OCI-LY1 (cell line): ENCODE data around the gene HYAL3.

ENCODE experiments used
- H2AFZ ChIP-seq: fragments of 200-600 bp; sonication (generic), shearing (Covaris generic); 2 replicates; pipeline ENCODE4 v1.6.0; 2014; ENCODE audit warnings: antibody characterized with exemption, mild to moderate bottlenecking, low read length
- H3F3A ChIP-seq: fragments of 200-600 bp; sonication (generic), shearing (Covaris generic); 2 replicates; pipeline ENCODE4 v1.6.0; 2014; ENCODE audit warnings: mild to moderate bottlenecking, antibody characterized with exemption, low read length, moderate library complexity; ENCODE audit not compliant: insufficient read depth
- H3K27ac ChIP-seq: fragments of 200-600 bp; sonication (generic); 2 replicates; pipeline ENCODE4 v1.5.1; 2014; ENCODE audit warnings: low read length, mixed run types, mild to moderate bottlenecking, low read depth; ENCODE audit not compliant: poor library complexity, severe bottlenecking
- H3K27me3 ChIP-seq: fragments of 200-600 bp; sonication (generic); 2 replicates; pipeline ENCODE4 v1.6.0; 2014; ENCODE audit warnings: antibody characterized with exemption, mild to moderate bottlenecking, low read length, moderate library complexity; ENCODE audit not compliant: insufficient read depth
- H3K36me3 ChIP-seq: fragments of 200-600 bp; sonication (generic); 2 replicates; pipeline ENCODE4 v1.6.1; 2014; ENCODE audit warnings: mild to moderate bottlenecking, antibody characterized with exemption, low read length, moderate library complexity, mixed read lengths; ENCODE audit not compliant: insufficient read depth
- H3K4me1 ChIP-seq: fragments of 200-600 bp; sonication (generic); 2 replicates; pipeline ENCODE4 v1.5.1; 2014; ENCODE audit warnings: mild to moderate bottlenecking, low read length, moderate library complexity; ENCODE audit not compliant: insufficient read depth, severe bottlenecking
- H3K4me2 ChIP-seq: fragments of 200-600 bp; sonication (generic), shearing (Covaris generic); 2 replicates; pipeline ENCODE4 v1.6.1; 2014; ENCODE audit warnings: low read length
- H3K4me3 ChIP-seq: fragments of 200-600 bp; sonication (generic); 2 replicates; pipeline ENCODE4 v1.5.1; 2014; ENCODE audit warnings: low read length, low read depth, mild to moderate bottlenecking, mixed read lengths; ENCODE audit not compliant: poor library complexity, severe bottlenecking
- H3K79me2 ChIP-seq: fragments of 200-600 bp; shearing (Covaris generic); 2 replicates; pipeline ENCODE4 v1.6.1; 2016; ENCODE audit warnings: mixed run types, low read length, mixed read lengths; ENCODE audit not compliant: insufficient read depth
- H3K9ac ChIP-seq: fragments of 200-600 bp; sonication (generic), shearing (Covaris generic); 2 replicates; pipeline ENCODE4 v1.6.1; 2014; ENCODE audit warnings: mild to moderate bottlenecking, low read length, mixed read lengths
- H3K9me2 ChIP-seq: fragments of 200-600 bp; sonication (generic), shearing (Covaris generic); 2 replicates; pipeline ENCODE4 v1.6.1; 2014; ENCODE audit warnings: low read depth, mild to moderate bottlenecking, low read length, mixed read lengths
- H3K9me3 ChIP-seq: fragments of 200-600 bp; shearing (Covaris generic); 2 replicates; pipeline ENCODE4 v1.6.1; 2014; ENCODE audit warnings: low read length, mixed read lengths
- H4K20me1 ChIP-seq: fragments of 200-600 bp; sonication (generic), shearing (Covaris generic); 2 replicates; pipeline ENCODE4 v1.6.0; 2016; ENCODE audit warnings: mild to moderate bottlenecking, low read length; ENCODE audit not compliant: insufficient read depth
- CTCF ChIP-seq: fragments of 200-600 bp; sonication (generic), shearing (Covaris generic); IDR thresholded peaks from 2 replicates; pipeline ENCODE4 v1.5.1; 2017; ENCODE audit warnings: mild to moderate bottlenecking, antibody characterized with exemption, low read length, moderate library complexity, mixed read lengths
- EZH2 ChIP-seq: fragments of 200-600 bp; sonication (generic), shearing (Covaris generic); IDR thresholded peaks from 2 replicates; pipeline ENCODE4 v1.8.0; 2017; ENCODE audit warnings: borderline replicate concordance, mixed run types, mild to moderate bottlenecking, antibody characterized with exemption, low read length, moderate library complexity, mixed read lengths

The HYAL3 gene

GRCh38 chr3:50267280-50267913, 31.8 kb downstream of the HYAL3 start:
- Histone ChIP-seq H3K27ac (no peak overlapping the region), H4K20me1 (no peaks in the 10 kb centered on the region), H3K27me3 (0 out of 2 replicates have a peak, but pooled peaks cover 4% of the 10 kb centered on the region), H3K4me1 (no peaks in the 10 kb centered on the region), H3K36me3 (no peaks in the 10 kb centered on the region), H3F3A (no peaks in the 10 kb centered on the region), H3K9me3 (no peaks in the 10 kb centered on the region), H3K4me2 (no peak overlapping the region), H3K4me3 (no peak overlapping the region), H3K9ac (no peak overlapping the region), H3K79me2 (no peaks in the 10 kb centered on the region), H3K9me2 (no peaks in the 10 kb centered on the region), H2AFZ (no peak overlapping the region)
- TF ChIP-seq CTCF (no peak), EZH2 (no peak)

- no peak overlapping the region for H2AFZ ChIP-seq
- H3K9ac ChIP-seq, result no peak overlapping the region
- H3K4me2 ChIP-seq, result no peak overlapping the region
- H3K9me3 ChIP-seq, result no peaks in the 10 kb centered on the region
- H3K36me3 ChIP-seq, result no peaks in the 10 kb centered on the region
- no peaks in the 10 kb centered on the region for H3K9me2 ChIP-seq
- H3F3A ChIP-seq, result no peaks in the 10 kb centered on the region
- no peak overlapping the region for H3K27ac ChIP-seq
- H3K4me1 ChIP-seq, result no peaks in the 10 kb centered on the region
- TF ChIP-seq CTCF, result no peak
- TF ChIP-seq EZH2, result no peak
- H3K27me3 ChIP-seq, result 0 out of 2 replicates have a peak, but pooled peaks cover 4% of the 10 kb centered on the region
- no peaks in the 10 kb centered on the region for H4K20me1 ChIP-seq
- H3K4me3 ChIP-seq, result no peak overlapping the region
- no peaks in the 10 kb centered on the region for H3K79me2 ChIP-seq
Observed at GRCh38 chr3:50266836-50267235, 32.4 kb downstream of the HYAL3 start.

- Histone ChIP-seq H3K27me3 (0 out of 2 replicates have a peak, but pooled peaks cover 4% of the 10 kb centered on the region), H3K36me3 (no peaks in the 10 kb centered on the region), H3K9me2 (no peaks in the 10 kb centered on the region), H2AFZ (no peak overlapping the region), H3K9me3 (no peaks in the 10 kb centered on the region), H3K27ac (no peak overlapping the region), H3K4me1 (no peaks in the 10 kb centered on the region), H3F3A (no peaks in the 10 kb centered on the region), H4K20me1 (no peaks in the 10 kb centered on the region), H3K9ac (no peak overlapping the region), H3K4me3 (no peak overlapping the region), H3K79me2 (no peaks in the 10 kb centered on the region), H3K4me2 (no peak overlapping the region)
- TF ChIP-seq CTCF (no peak), EZH2 (no peak)
Observed at GRCh38 chr3:50266017-50266416, 33.2 kb downstream of the HYAL3 start.
